ENCODE measurements around the gene TAP1.

Gene TAP1

GRCh38 chr6:32796848-32797776, 56.4 kb downstream of the TAP1 start:
- DNase-seq = peak; percentile 67

Measured in CD4-positive, alpha-beta T cell treated with Interferon gamma for 1 hour (primary cell).